Measurements from ENCODE around the gene NUP37.
"Not testable (repeated sequence)": the region's sequence is repeated elsewhere in the genome, so short reads cannot be mapped to it uniquely, and the experiment has no call there.

GRCh38 chr12:102142866-102143373 is 23.0 kb upstream of the NUP37 start:
- TF ChIP-seq CTCF (IDR thresholded peaks at IDR 0.05; ENCODE audit: insufficient read depth, low read length); SPI1 (IDR thresholded peaks at IDR 0.05; ENCODE audit: borderline replicate concordance, low read depth); POLR2AphosphoS5 (IDR thresholded peaks at IDR 0.05; ENCODE audit: low read depth); GABPA (IDR thresholded peaks at IDR 0.05; ENCODE audit: low read depth); REST (IDR thresholded peaks at IDR 0.05; ENCODE audit: insufficient replicate concordance, low read depth): not testable (repeated sequence)
